Mesothelial cell of epicardium (in vitro differentiated cells): Measurements from ENCODE around the gene TLE3. TPM values are rescaled to one million over a fixed set of nuclear protein-coding genes. Genes with fewer than 3 reads are reported as not detected.

ENCODE experiments used
- DNase-seq, 2 experiments: peaks; one replicate each; pipeline ENCODE4 v3.0.0; 2021; ENCODE audit warnings: low spot score in 2 of 2; ENCODE audit not compliant: unreplicated experiment in 2 of 2
- H3K27ac Mint-ChIP-seq: 2 replicates; pipeline ENCODE4 v1.8.0; 2021; ENCODE audit warnings: mixed read lengths
- H3K27me3 Mint-ChIP-seq: 2 replicates; pipeline ENCODE4 v1.8.0; 2021; ENCODE audit warnings: low read depth, mixed read lengths
- H3K36me3 Mint-ChIP-seq: 2 replicates; pipeline ENCODE4 v1.8.0; 2021; ENCODE audit warnings: mixed read lengths
- H3K4me1 Mint-ChIP-seq: 2 replicates; pipeline ENCODE4 v1.8.0; 2021; ENCODE audit warnings: mixed read lengths
- H3K4me3 Mint-ChIP-seq: 2 replicates; pipeline ENCODE4 v1.8.0; 2021; ENCODE audit warnings: mild to moderate bottlenecking, moderate library complexity, mixed read lengths
- H3K9me3 Mint-ChIP-seq: 2 replicates; pipeline ENCODE4 v1.8.0; 2021; ENCODE audit warnings: mixed read lengths
- total RNA-seq: library from RNA; stranded (reverse); gene quantifications from 3 replicates; pipeline ENCODE4 v1.2.1, GENCODE V29; 2021
- TF ChIP-seq, protein P1 (sequence below): fragments of 200-600 bp; sonication (generic); IDR thresholded peaks from one replicate; pipeline ENCODE4 v1.5.0; 2021; ENCODE audit warnings: antibody characterized with exemption; ENCODE audit not compliant: unreplicated experiment

The TLE3 gene
- total RNA-seq, 1 donor from 2014 or later, result 165 TPM

DNA sequence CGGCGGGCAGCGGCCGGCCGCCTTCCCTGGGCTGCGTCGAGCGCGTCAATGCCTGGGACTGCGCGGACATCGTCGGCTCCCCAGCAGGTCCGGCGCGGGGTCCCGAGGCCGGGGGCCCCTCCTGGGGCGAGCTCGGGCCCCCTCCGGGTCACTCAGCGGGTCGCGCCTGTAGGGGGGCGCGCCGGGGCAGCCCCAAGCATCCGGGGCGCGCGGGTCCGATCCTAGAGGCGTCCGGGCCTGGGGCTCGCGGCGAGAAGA lies 725 bp downstream of the TLE3 start:
- Mint-ChIP-seq H3K27me3 (no peaks in the 10 kb centered on the region), H3K27ac (no peak overlapping the region), H3K4me1 (peaks cover 55% of the 10 kb centered on the region), H3K4me3 (peak overlapping the region; percentile 99), H3K9me3 (no peaks in the 10 kb centered on the region), H3K36me3 (no peaks in the 10 kb centered on the region)
- no peak for DNase-seq
- TF ChIP-seq, protein P1, sequence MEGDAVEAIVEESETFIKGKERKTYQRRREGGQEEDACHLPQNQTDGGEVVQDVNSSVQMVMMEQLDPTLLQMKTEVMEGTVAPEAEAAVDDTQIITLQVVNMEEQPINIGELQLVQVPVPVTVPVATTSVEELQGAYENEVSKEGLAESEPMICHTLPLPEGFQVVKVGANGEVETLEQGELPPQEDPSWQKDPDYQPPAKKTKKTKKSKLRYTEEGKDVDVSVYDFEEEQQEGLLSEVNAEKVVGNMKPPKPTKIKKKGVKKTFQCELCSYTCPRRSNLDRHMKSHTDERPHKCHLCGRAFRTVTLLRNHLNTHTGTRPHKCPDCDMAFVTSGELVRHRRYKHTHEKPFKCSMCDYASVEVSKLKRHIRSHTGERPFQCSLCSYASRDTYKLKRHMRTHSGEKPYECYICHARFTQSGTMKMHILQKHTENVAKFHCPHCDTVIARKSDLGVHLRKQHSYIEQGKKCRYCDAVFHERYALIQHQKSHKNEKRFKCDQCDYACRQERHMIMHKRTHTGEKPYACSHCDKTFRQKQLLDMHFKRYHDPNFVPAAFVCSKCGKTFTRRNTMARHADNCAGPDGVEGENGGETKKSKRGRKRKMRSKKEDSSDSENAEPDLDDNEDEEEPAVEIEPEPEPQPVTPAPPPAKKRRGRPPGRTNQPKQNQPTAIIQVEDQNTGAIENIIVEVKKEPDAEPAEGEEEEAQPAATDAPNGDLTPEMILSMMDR, result no peak

DNA sequence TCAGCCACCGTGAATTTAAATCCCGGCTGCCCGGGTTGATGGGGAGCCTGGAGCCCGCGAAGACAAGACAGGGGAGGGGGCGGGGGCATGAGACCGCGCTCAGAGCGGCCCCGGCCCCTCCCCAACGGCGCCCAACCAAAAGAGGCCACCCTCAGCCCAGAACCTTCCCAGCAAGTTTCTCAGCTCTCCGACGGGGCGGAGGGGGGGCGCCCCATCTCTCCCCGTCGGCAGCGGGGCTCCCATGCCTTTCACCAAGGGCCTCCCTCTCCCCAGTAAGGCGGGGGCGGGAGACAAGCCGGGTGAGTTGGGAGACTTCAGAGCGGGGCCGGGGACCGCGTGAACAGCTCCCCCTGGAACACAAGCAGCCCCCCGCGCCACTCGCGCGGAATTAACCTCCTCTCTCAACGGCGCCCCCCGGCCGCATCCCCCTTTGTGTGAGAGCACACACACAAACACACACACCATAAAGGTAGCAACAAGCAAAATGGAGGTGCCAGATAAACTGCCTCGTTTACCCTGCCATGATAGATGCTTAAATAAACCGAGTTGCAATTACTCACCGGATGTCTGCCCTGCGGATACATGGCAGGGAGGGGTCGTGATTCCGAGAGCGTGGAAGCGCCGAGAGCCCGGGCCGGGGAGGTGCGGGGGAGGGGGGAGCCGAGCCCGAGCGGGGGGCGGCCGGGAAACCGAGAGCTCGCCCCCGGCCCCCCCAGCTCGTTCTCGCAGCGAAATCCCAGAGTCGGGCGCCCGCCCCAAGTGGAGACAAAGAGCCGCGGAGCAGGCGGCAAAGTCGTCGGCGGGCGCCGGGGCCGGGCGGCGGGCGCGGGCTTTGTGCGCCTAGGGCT lies 1.3 kb downstream of the TLE3 start:
- Mint-ChIP-seq H3K9me3 (no peaks in the 10 kb centered on the region), H3K27me3 (no peaks in the 10 kb centered on the region), H3K27ac (peak overlapping the region; percentile 97), H3K4me3 (peak overlapping the region; percentile 99), H3K4me1 (peaks cover 55% of the 10 kb centered on the region), H3K36me3 (peaks cover 2% of the 10 kb centered on the region)
- DNase-seq, result peak; percentile 37 to 67
- TF ChIP-seq, protein P1, result no peak

DNA sequence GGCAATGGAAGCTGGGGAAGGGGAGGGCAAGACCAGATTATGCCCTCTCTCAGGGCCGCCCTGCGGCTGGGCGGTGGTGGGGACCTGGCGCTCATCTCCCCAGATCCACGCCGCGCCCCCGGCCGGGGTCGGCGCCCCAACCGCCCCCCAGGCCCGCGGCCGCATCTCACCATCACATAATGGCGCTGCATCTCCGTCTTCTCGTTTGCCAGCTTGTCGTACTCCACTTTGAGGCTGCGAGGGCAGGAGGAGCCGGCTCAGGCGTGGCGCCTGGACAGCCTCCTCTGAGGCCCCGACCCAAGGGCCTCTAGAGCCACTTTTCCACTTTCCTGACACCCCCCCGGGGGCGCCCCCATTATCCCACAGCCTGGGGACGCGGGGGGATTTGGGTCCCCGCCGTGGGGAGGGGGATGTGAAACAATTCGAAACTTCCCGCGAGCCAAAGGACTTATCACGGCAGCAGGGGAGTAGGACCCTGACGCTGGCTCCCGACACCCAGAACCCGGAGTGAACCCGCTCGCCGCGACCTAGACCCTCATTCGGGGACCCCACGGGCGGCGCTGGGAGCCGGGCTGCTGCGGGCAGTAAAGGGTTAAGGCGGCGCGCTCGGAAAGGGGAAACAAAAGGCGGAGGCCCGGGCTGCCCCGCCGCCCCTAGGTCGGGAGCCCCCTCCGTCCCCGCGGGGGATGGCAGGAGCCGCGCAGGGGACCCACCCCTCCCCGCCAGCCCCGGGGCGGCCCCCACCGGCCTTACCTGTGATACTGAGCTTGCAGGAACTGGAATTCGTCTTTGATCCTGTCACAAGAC lies 2.1 kb downstream of the TLE3 start:
- TF ChIP-seq, protein P1, result no peak
- Mint-ChIP-seq H3K27ac (peak overlapping the region; percentile 82), H3K36me3 (peaks cover 4% of the 10 kb centered on the region), H3K27me3 (no peaks in the 10 kb centered on the region), H3K4me1 (peaks cover 56% of the 10 kb centered on the region), H3K4me3 (peak overlapping the region; percentile 99), H3K9me3 (no peaks in the 10 kb centered on the region)
- peak in 1 of 2 experiments; percentile 60 for DNase-seq

DNA sequence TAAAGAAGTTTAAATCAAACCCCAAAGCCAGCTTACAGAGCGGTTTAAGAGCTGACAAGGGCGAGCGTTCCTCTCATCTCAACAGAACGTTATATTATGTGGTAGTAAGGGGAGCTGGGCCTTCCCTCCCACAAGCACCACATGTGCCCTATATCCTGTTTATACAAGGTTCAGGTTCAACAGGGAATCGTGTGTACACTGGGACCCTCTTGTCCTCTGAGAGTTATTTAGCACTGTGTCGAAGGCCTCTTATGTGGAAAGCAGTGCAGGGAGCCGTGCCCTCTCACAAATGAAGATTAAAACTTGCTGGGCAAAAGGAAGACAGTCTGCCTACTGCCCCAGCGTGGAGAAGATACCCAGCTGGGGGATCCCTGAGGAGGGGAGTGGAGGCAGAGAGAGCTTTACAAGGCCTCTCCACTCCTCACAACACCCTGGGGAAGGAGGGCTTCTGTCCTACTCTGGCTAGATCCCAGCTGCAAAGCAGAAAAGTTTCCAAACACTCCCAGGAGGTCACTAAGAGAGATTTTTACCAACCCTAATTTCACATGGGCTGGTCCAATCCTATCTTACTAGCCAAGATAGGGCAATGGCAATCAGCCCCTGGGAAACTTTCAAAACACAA lies 2.9 kb downstream of the TLE3 start:
- TF ChIP-seq, protein P1, result no peak
- Mint-ChIP-seq H3K36me3 (peaks cover 9% of the 10 kb centered on the region), H3K27ac (peak overlapping the region; percentile 82), H3K4me1 (peaks cover 58% of the 10 kb centered on the region), H3K4me3 (peak overlapping the region; percentile 99), H3K27me3 (no peaks in the 10 kb centered on the region), H3K9me3 (no peaks in the 10 kb centered on the region)
- DNase-seq, result no peak

DNA sequence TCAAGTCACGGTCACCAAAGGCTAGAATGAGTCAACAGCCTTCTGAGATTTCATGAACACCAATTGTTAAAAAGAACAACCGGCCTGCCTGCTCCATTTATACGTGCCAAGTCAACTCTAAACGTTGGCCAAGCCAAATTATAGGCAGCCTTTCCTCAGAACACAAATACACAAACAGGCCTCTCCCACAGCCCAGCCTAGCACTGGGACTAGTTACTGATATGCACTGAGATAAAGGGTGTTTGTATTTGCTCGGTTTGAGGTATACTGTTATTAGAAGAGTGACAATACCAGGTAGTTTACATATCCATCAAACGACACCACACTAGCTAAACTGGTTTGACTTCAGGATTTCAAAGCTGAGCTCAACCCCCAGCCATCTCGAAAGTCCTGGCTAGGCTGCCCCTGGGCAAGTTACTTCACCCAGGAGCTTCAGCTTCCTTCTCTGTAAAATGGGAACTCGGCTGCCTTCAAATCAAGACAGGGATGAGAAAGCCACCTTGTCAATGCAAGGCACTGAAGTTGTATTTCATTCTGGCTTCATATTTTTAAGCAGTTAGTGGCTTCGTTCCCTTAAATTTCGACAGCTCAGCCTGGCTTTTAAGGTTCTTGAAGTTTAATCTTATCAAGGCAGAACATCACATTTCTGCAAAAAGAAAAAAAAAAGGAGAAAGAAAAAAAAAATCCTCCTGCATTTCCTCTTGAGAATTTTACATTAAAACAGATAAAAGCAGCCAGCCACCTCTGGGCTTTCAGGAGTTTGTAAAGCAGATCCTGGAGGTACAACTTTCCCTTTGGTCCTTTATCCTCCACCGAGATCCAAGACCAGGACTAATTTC lies 4.0 kb downstream of the TLE3 start:
- H3K27me3 Mint-ChIP-seq, result no peaks in the 10 kb centered on the region
- DNase-seq, result no peak
- H3K27ac Mint-ChIP-seq, result peak overlapping the region; percentile 74
- peaks cover 67% of the 10 kb centered on the region for H3K4me1 Mint-ChIP-seq
- peak overlapping the region; percentile 99 for H3K4me3 Mint-ChIP-seq
- peaks cover 14% of the 10 kb centered on the region for H3K36me3 Mint-ChIP-seq
- TF ChIP-seq, protein P1, result no peak
- H3K9me3 Mint-ChIP-seq, result no peaks in the 10 kb centered on the region
